OCI-LY3 (cell line): ENCODE data around the gene ARVCF.

Source experiments
- EZH2phosphoT487 ChIP-seq: fragments of 200-600 bp; shearing (Covaris generic); IDR thresholded peaks from 2 replicates; pipeline ENCODE4 v1.6.1; 2018; ENCODE audit warnings: antibody characterized with exemption, mixed run types, low read depth
- TF ChIP-seq, protein P1 (sequence below): fragments of 200-600, 300-600 bp; sonication (generic); IDR thresholded peaks from 2 replicates; pipeline ENCODE4 v1.5.1; 2014; ENCODE audit warnings: antibody characterized with exemption, low read length, low read depth

DNA sequence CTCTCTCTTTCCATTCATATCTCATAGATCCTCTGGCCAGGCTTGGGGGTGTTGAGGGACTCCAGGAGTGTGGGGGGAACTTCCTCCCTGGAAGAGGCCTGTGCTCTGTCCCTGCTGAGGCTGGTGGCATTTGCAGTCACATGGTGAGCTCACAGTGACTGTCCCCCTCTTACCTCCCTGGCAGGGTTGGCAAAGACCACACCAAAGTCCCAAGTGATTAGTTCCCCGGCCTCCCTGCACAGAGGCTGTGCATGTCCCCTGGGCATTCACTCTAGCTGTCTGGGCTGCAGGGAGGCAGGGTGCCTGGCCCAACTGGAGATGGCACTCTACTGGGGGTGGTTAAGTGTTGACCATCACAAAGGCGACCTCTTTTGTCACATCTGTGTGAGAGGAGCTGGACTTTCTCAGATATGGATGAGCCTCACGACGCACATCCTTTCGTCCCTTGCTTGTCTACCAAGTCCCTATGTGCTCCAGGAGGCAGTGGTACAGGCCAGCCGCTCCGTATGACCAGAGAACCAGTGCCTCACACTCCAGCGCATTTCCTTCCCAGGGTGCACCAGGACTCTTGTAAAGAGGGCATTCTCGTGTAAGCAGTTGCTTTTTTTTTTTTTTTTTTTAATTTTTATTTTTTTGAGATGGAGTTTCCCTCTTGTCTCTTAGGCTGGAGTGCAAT, 13.1 kb upstream of the ARVCF start:
- TF ChIP-seq, protein P1, sequence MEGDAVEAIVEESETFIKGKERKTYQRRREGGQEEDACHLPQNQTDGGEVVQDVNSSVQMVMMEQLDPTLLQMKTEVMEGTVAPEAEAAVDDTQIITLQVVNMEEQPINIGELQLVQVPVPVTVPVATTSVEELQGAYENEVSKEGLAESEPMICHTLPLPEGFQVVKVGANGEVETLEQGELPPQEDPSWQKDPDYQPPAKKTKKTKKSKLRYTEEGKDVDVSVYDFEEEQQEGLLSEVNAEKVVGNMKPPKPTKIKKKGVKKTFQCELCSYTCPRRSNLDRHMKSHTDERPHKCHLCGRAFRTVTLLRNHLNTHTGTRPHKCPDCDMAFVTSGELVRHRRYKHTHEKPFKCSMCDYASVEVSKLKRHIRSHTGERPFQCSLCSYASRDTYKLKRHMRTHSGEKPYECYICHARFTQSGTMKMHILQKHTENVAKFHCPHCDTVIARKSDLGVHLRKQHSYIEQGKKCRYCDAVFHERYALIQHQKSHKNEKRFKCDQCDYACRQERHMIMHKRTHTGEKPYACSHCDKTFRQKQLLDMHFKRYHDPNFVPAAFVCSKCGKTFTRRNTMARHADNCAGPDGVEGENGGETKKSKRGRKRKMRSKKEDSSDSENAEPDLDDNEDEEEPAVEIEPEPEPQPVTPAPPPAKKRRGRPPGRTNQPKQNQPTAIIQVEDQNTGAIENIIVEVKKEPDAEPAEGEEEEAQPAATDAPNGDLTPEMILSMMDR, result no peak
- TF ChIP-seq EZH2phosphoT487, result no peak
